GM20000 (cell line): ENCODE results near the gene SNRPD1.
"Not testable (repeated sequence)": the region's sequence is repeated elsewhere in the genome, so short reads cannot be mapped to it uniquely, and the experiment has no call there.

Experiments used
- DNase-seq: peaks from one replicate; pipeline ENCODE4 v3.0.0; 2012; ENCODE audit warnings: low spot score
- CTCF ChIP-seq: IDR thresholded peaks from 2 replicates; pipeline ENCODE4 v1.5.1; 2012; ENCODE audit warnings: mild to moderate bottlenecking, control low read depth; ENCODE audit errors: extremely low read depth, missing control alignments

Gene SNRPD1

DNA sequence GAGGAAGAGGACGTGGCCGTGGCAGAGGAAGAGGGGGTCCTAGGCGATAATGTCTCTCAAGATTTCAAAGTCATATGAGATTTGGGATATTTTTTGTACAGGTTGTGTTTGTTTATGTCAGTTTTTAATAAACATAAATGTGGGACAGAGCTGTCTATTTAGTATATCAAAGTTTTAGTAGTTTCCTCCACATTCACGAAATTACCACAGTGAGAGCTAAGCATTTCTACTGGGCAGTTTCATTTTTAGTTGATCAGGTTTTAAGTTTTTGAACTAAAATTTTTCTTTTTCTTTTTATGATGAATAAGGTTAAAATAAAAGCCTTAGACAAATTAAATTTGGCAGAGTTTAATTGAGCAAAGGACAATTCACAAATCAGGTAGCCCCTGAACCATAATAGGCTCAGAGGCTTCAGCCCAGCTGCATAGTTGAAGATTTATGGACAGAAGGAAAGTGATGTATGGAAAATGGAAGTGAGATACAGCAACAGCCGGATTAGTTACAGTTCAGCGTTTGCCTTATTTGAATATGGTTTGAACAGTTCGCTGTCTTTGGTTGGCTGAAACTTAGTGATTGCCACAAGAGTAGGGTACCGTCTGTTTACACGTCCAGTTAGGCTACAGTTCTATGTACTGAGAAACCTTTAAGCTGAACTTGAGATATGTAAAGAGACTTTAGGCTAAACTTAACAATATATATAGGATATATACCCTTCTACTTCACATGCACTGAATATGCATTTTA lies 17.1 kb downstream of the SNRPD1 start:
- DNase-seq = peak; percentile 14
- no peak for TF ChIP-seq CTCF

GRCh38 chr18:21632393-21632792 lies 20.3 kb downstream of the SNRPD1 start:
- no peak for DNase-seq
- TF ChIP-seq CTCF = no peak

DNA sequence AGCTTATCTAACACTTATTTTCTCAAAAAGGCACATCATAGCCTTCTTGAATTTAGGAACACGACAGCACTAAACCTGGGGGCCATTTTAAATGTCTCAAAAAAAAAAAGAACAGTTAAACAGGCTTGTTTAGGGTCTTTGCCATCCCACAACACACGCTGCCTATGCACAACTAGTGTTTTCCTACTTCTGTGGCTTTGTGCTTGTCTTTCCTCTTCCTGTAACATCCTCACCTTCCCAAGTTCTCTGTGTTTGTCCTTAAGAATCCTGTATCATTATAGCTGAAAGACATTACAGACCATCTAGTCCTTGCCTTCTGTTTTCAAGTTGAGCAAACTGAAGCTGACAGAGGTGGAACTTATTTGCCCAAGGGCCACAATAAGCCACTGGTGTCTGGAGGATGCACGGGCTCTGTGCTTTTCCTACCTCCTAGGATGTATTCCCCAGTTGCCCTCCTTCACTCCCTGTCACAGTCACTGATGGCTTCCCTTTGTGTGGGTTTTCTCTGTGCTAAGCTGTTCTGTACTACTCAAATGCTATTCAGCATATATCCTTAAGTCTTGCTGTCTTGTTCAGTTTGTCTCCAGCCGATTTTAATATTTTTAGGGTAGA lies 22.6 kb downstream of the SNRPD1 start:
- TF ChIP-seq CTCF = no peak
- no peak for DNase-seq

DNA sequence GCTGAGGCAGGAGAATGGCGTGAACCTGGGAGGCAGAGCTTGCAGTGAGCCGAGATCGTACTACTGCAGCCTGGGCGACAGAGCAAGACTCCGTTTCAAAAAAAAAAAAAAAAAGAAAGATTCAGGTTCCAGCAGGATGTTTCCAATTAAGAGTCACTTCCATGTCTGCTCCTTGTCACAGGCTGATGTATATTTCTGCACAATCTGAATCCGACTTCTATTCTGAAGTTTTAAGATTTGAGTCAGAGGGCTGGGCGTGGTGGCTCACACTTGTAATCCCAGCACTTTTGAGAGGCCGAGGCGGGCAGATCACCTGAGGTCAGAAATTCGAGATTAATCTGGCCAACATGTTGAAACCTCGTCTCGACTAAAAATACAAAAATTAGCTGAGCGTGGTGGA lies 24.7 kb downstream of the SNRPD1 start:
- no peak for DNase-seq
- no peak for TF ChIP-seq CTCF

DNA sequence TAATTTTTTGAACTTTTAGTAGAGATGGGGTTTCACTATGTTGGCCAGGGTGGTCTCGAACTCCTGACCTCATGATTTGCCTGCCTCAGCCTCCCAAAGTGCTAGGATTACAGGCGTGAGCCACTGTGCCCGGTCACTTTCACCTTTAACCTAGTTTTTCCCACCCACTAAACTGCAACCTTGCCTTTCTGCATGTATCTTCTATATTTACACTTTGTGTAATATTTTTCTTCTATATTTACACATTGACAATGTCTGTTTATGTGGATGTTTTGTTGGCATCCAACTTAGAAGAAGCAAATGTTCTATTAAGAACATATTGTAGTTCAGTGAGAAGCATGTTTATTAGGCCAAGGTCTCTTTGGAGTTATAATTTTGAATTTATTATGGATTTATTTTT lies 26.7 kb downstream of the SNRPD1 start:
- DNase-seq = no peak
- TF ChIP-seq CTCF = no peak

GRCh38 chr18:21640375-21640774 lies 28.3 kb downstream of the SNRPD1 start:
- DNase-seq = not testable (repeated sequence)

DNA sequence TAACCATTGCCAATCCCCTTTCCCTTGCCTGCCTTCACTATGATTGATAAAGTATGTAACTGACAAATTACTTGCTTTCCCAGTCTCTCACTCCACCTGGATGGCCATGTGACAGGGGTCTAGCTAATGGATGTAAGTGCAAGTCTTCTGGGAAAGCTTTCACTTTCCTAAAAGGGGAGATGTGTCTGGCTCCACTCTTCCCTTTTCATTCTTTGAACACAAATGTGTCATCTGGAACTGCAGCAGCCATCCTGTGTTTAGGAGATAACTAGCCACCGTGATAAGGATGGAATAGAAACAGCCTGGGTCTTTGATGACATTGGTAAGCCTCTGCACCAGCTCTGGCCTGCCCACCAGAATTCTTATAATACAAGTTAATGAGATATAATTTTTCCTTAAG lies 38.2 kb downstream of the SNRPD1 start:
- DNase-seq = no peak

More for the DNA sequence above, 38.2 kb downstream of the SNRPD1 start:
- TF ChIP-seq CTCF = no peak
